ENCODE measurements around the gene LNX2. TPM values are rescaled to one million over a fixed set of nuclear protein-coding genes. Genes with fewer than 3 reads are reported as not detected.

LNX2 gene
- total and polyA plus RNA-seq, 2 of the 4 experiments (the other 2 are of a cell fraction), result 3.1 to 7.2 TPM

DNA sequence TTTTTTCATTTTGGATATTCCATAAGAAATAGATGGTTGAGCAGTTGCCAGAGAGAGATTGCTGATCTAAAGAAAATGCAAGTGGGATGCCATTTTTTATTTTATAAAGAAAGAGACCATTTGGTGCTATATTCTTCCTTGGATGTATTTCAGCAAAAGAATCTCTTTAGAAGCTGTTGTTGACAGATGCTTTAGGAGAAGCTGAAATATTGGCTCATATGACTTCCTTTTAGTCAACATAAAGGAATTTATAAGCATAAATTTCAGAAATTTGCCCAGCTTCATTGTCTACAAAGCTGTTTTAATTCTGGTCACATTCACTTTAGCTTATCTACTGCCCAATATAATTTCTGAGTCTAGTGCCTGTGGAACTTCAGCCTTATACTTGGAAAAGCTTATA lies 38.2 kb upstream of the LNX2 start:
- Histone ChIP-seq H2AK9ac (replicated peaks; ENCODE audit: low read depth, low read length, poor library complexity) (no peak overlapping the region), H3K9me1 (ENCODE audit: insufficient read depth, low read length) (peaks cover 10% of the 10 kb centered on the region; the same call in 1 of the 2 replicates), H3K56ac (ENCODE audit: extremely low read depth, insufficient read depth, low read length) (no peak overlapping the region), H3K27me3 (ENCODE audit: control insufficient read depth, insufficient read depth, low read length) (no peaks in the 10 kb centered on the region), H3K4ac (ENCODE audit: low read depth, low read length) (no peak overlapping the region), H2BK5ac (ENCODE audit: low read depth, low read length, poor library complexity, severe bottlenecking) (no peak overlapping the region), H2BK15ac (ENCODE audit: low read depth, low read length) (no peak overlapping the region), H3K18ac (ENCODE audit: low read depth, low read length) (no peak overlapping the region), H3K9ac (ENCODE audit: low read depth, low read length) (no peak overlapping the region), H3K79me1 (ENCODE audit: low read depth in 1 of 2, low read length in 2 of 2) (peaks cover 26 to 42% of the 10 kb centered on the region in 2 experiments), H3K36me3 (ENCODE audit: control insufficient read depth, insufficient read depth, low read length) (peaks cover 2% of the 10 kb centered on the region), H4K20me1 (ENCODE audit: insufficient read depth, low read length) (no peaks in the 10 kb centered on the region; the same call in 1 of the 2 replicates), H3K4me2 (ENCODE audit: low read depth, low read length) (no peak overlapping the region), H3K14ac (replicated peaks; ENCODE audit: low read depth, low read length) (no peak overlapping the region), H3K23ac (ENCODE audit: low read depth, low read length) (no peak overlapping the region), H4K8ac (ENCODE audit: low read depth in 2 of 2, low read length in 2 of 2) (no peak overlapping the region), H4K91ac (ENCODE audit: insufficient read depth, low read depth, low read length) (no peak overlapping the region), H3K4me3 (ENCODE audit: insufficient read depth, low read depth, low read length) (no peak overlapping the region), H2BK20ac (ENCODE audit: low read depth, low read length) (no peak overlapping the region), H2AFZ (replicated peaks; ENCODE audit: low read length, poor library complexity) (no peak overlapping the region), H4K5ac (ENCODE audit: low read depth, low read length) (no peak overlapping the region), H3K27ac (ENCODE audit: insufficient read depth, low read length) (peak overlapping the region; percentile 59; the same call in 1 of the 2 replicates), H3K9me3 (ENCODE audit: control insufficient read depth, insufficient read depth, low read length) (no peaks in the 10 kb centered on the region), H2BK120ac (ENCODE audit: low read depth, low read length) (no peak overlapping the region), H3K4me1 (ENCODE audit: control insufficient read depth, insufficient read depth, low read length) (peaks cover 5% of the 10 kb centered on the region), H2AK5ac (ENCODE audit: low read depth, low read length) (no peak overlapping the region)
- DNase-seq, result peak; percentile 60
- dilution Hi-C loops (cut with HindIII; ENCODE audit: low sequenced_read_pairs, unreplicated experiment) (no loop called here), intact Hi-C loops (cut with micrococcal nuclease) (no loop called here), in situ Hi-C loops (cut with MboI; ENCODE audit: low sequenced_read_pairs) (no loop called here)
- ATAC-seq (ENCODE audit: low read depth), result peak; percentile 47
- BruUV-seq (replicated peaks), result no TSS peak
- POLR2A ChIA-PET (ENCODE audit: unreplicated experiment), result no interaction called here
- TF ChIP-seq, protein P1, sequence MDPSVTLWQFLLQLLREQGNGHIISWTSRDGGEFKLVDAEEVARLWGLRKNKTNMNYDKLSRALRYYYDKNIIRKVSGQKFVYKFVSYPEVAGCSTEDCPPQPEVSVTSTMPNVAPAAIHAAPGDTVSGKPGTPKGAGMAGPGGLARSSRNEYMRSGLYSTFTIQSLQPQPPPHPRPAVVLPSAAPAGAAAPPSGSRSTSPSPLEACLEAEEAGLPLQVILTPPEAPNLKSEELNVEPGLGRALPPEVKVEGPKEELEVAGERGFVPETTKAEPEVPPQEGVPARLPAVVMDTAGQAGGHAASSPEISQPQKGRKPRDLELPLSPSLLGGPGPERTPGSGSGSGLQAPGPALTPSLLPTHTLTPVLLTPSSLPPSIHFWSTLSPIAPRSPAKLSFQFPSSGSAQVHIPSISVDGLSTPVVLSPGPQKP (IDR thresholded peaks at IDR 0.05; ENCODE audit: borderline replicate concordance, low read depth, low read length), result no peak
- TF ChIP-seq SMC3 (IDR thresholded peaks at IDR 0.05; ENCODE audit: low read depth, low read length), result no peak
- no peak for TF ChIP-seq RCOR1 (IDR thresholded peaks at IDR 0.05; ENCODE audit: insufficient replicate concordance, low read length)
- no peak for TF ChIP-seq POLR2A (IDR thresholded peaks at IDR 0.05; ENCODE audit: low read depth, low read length)
- no peak for TF ChIP-seq MXI1 (IDR thresholded peaks at IDR 0.05; ENCODE audit: borderline replicate concordance, low read depth, low read length)
- no peak for TF ChIP-seq CHD1 (IDR thresholded peaks at IDR 0.05; ENCODE audit: low read depth, low read length)
- TF ChIP-seq MAZ (IDR thresholded peaks at IDR 0.05; ENCODE audit: borderline replicate concordance, low read depth, low read length), result no peak
- no peak for TF ChIP-seq NFE2L2 (IDR thresholded peaks at IDR 0.05; ENCODE audit: low read depth, low read length)
- no peak for TF ChIP-seq RFX5 (IDR thresholded peaks at IDR 0.05; ENCODE audit: low read depth, low read length)
- TF ChIP-seq, protein P2, sequence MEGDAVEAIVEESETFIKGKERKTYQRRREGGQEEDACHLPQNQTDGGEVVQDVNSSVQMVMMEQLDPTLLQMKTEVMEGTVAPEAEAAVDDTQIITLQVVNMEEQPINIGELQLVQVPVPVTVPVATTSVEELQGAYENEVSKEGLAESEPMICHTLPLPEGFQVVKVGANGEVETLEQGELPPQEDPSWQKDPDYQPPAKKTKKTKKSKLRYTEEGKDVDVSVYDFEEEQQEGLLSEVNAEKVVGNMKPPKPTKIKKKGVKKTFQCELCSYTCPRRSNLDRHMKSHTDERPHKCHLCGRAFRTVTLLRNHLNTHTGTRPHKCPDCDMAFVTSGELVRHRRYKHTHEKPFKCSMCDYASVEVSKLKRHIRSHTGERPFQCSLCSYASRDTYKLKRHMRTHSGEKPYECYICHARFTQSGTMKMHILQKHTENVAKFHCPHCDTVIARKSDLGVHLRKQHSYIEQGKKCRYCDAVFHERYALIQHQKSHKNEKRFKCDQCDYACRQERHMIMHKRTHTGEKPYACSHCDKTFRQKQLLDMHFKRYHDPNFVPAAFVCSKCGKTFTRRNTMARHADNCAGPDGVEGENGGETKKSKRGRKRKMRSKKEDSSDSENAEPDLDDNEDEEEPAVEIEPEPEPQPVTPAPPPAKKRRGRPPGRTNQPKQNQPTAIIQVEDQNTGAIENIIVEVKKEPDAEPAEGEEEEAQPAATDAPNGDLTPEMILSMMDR (conservative IDR thresholded peaks at IDR 0.05; ENCODE audit: low read depth, low read length), result no peak
- TF ChIP-seq BHLHE40 (IDR thresholded peaks at IDR 0.05; ENCODE audit: low read depth, low read length), result no peak
- TF ChIP-seq, protein P3, sequence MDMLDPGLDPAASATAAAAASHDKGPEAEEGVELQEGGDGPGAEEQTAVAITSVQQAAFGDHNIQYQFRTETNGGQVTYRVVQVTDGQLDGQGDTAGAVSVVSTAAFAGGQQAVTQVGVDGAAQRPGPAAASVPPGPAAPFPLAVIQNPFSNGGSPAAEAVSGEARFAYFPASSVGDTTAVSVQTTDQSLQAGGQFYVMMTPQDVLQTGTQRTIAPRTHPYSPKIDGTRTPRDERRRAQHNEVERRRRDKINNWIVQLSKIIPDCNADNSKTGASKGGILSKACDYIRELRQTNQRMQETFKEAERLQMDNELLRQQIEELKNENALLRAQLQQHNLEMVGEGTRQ (IDR thresholded peaks at IDR 0.05; ENCODE audit: low read depth, low read length), result no peak
- TF ChIP-seq FOS (IDR thresholded peaks at IDR 0.05; ENCODE audit: low read depth, low read length), result no peak
- no peak for TF ChIP-seq CEBPB (IDR thresholded peaks at IDR 0.05; ENCODE audit: low read depth, low read length)
- no peak for TF ChIP-seq RAD21 (IDR thresholded peaks at IDR 0.05; ENCODE audit: low read length)
- TF ChIP-seq MAFK (IDR thresholded peaks at IDR 0.05; ENCODE audit: low read depth, low read length), result no peak
- CTCF ChIA-PET, result no interaction called here
